Limb (tissue), 2 donors: ENCODE measurements around the gene AKAP1.
A peak's percentile ranks its signal among the peaks of the same experiment; 100 is the strongest.

Experiments
- DNase-seq, 2 donors: peaks; one replicate each; pipeline ENCODE4 v3.0.0-alpha.2; 2016; ENCODE audit errors: extremely low spot score in 2 of 2

AKAP1 gene

GRCh38 chr17:57130708-57131461, 45.8 kb downstream of the AKAP1 start:
- peak; percentile 77 to 88 for DNase-seq

- DNase-seq: no peak
Observed at GRCh38 chr17:57132663-57133062, 47.6 kb downstream of the AKAP1 start.

GRCh38 chr17:57133486-57133885, 48.4 kb downstream of the AKAP1 start:
- DNase-seq: no peak

GRCh38 chr17:57135026-57135788, 50.2 kb downstream of the AKAP1 start:
- peak in 1 of 2 donors; percentile 40 for DNase-seq

GRCh38 chr17:57135789-57136291, 50.8 kb downstream of the AKAP1 start:
- peak in 1 of 2 donors; percentile 49 for DNase-seq

GRCh38 chr17:57136355-57136754, 51.3 kb downstream of the AKAP1 start:
- no peak for DNase-seq

- DNase-seq: no peak
Observed at GRCh38 chr17:57138030-57138911, 53.2 kb downstream of the AKAP1 start.

- no peak for DNase-seq
Observed at GRCh38 chr17:57138956-57139576, 54.0 kb downstream of the AKAP1 start.

GRCh38 chr17:57140316-57140715, 55.3 kb downstream of the AKAP1 start:
- no peak for DNase-seq

GRCh38 chr17:57142925-57143324, 57.9 kb downstream of the AKAP1 start:
- no peak for DNase-seq

- DNase-seq: no peak
Observed at GRCh38 chr17:57143361-57143760, 58.3 kb downstream of the AKAP1 start.

GRCh38 chr17:57143919-57144318, 58.9 kb downstream of the AKAP1 start:
- no peak for DNase-seq

- DNase-seq: no peak
Observed at GRCh38 chr17:57144567-57144966, 59.5 kb downstream of the AKAP1 start.

- DNase-seq: no peak
Observed at GRCh38 chr17:57145347-57145746, 60.3 kb downstream of the AKAP1 start.

- DNase-seq: no peak
Observed at GRCh38 chr17:57146273-57146672, 61.2 kb downstream of the AKAP1 start.

GRCh38 chr17:57151798-57152197, 66.8 kb downstream of the AKAP1 start:
- no peak for DNase-seq

GRCh38 chr17:57152967-57153528, 68.0 kb downstream of the AKAP1 start:
- DNase-seq: no peak

- no peak for DNase-seq
Observed at GRCh38 chr17:57154921-57155320, 69.9 kb downstream of the AKAP1 start.

GRCh38 chr17:57158325-57158724, 73.3 kb downstream of the AKAP1 start:
- no peak for DNase-seq

- no peak for DNase-seq
Observed at GRCh38 chr17:57158795-57159194, 73.7 kb downstream of the AKAP1 start.

- no peak for DNase-seq
Observed at GRCh38 chr17:57160624-57161023, 75.6 kb downstream of the AKAP1 start.
